ENCODE measurements around the gene PRKCA.

DNA sequence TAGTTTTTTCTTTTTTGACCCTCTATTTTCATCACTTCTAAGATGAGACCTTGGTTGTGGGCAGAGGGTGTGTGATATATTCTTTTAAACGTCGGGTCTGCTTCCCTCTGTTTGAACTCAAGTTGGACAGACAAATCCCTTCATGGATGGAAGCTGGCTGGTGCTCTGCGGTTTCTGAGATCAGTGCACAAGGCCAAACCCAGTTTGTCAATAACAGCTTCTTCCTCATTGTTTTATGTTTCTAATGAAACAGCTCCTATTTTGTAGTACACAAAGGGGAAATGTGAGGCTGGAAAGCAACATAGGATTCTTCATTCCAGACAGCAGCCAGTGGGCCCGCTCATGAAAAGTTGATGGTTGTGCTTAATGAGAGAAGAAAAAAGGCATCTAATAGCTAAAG is 159.6 kb downstream of the PRKCA start:
- TF ChIP-seq, protein P1, sequence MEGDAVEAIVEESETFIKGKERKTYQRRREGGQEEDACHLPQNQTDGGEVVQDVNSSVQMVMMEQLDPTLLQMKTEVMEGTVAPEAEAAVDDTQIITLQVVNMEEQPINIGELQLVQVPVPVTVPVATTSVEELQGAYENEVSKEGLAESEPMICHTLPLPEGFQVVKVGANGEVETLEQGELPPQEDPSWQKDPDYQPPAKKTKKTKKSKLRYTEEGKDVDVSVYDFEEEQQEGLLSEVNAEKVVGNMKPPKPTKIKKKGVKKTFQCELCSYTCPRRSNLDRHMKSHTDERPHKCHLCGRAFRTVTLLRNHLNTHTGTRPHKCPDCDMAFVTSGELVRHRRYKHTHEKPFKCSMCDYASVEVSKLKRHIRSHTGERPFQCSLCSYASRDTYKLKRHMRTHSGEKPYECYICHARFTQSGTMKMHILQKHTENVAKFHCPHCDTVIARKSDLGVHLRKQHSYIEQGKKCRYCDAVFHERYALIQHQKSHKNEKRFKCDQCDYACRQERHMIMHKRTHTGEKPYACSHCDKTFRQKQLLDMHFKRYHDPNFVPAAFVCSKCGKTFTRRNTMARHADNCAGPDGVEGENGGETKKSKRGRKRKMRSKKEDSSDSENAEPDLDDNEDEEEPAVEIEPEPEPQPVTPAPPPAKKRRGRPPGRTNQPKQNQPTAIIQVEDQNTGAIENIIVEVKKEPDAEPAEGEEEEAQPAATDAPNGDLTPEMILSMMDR (IDR thresholded peaks at IDR 0.05; ENCODE audit: low read depth, low read length, missing input control), result no peak
- TF ChIP-seq FOXA1 (IDR thresholded peaks at IDR 0.05), result no peak
- no peak for TF ChIP-seq RXRA (IDR thresholded peaks at IDR 0.05)
- TF ChIP-seq, protein P2, sequence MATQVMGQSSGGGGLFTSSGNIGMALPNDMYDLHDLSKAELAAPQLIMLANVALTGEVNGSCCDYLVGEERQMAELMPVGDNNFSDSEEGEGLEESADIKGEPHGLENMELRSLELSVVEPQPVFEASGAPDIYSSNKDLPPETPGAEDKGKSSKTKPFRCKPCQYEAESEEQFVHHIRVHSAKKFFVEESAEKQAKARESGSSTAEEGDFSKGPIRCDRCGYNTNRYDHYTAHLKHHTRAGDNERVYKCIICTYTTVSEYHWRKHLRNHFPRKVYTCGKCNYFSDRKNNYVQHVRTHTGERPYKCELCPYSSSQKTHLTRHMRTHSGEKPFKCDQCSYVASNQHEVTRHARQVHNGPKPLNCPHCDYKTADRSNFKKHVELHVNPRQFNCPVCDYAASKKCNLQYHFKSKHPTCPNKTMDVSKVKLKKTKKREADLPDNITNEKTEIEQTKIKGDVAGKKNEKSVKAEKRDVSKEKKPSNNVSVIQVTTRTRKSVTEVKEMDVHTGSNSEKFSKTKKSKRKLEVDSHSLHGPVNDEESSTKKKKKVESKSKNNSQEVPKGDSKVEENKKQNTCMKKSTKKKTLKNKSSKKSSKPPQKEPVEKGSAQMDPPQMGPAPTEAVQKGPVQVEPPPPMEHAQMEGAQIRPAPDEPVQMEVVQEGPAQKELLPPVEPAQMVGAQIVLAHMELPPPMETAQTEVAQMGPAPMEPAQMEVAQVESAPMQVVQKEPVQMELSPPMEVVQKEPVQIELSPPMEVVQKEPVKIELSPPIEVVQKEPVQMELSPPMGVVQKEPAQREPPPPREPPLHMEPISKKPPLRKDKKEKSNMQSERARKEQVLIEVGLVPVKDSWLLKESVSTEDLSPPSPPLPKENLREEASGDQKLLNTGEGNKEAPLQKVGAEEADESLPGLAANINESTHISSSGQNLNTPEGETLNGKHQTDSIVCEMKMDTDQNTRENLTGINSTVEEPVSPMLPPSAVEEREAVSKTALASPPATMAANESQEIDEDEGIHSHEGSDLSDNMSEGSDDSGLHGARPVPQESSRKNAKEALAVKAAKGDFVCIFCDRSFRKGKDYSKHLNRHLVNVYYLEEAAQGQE (IDR thresholded peaks at IDR 0.05), result no peak
- no peak for TF ChIP-seq HNF4G (IDR thresholded peaks at IDR 0.05)
- no peak for TF ChIP-seq EGR1 (IDR thresholded peaks at IDR 0.05; ENCODE audit: low read depth in 2 of 2)
- TF ChIP-seq YY1 (IDR thresholded peaks at IDR 0.05), result no peak
- TF ChIP-seq GABPA (IDR thresholded peaks at IDR 0.05 in 1 of 2, conservative IDR thresholded peaks at IDR 0.05 in 1 of 2), result no peak
- TF ChIP-seq, protein P3, sequence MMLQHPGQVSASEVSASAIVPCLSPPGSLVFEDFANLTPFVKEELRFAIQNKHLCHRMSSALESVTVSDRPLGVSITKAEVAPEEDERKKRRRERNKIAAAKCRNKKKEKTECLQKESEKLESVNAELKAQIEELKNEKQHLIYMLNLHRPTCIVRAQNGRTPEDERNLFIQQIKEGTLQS (IDR thresholded peaks at IDR 0.05), result no peak
- TF ChIP-seq TAF1 (conservative IDR thresholded peaks at IDR 0.05), result no peak
- TF ChIP-seq, protein P4, sequence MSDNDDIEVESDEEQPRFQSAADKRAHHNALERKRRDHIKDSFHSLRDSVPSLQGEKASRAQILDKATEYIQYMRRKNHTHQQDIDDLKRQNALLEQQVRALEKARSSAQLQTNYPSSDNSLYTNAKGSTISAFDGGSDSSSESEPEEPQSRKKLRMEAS (IDR thresholded peaks at IDR 0.05), result no peak

Measured in liver (tissue), 3 donors.